Activated CD8-positive, alpha-beta memory T cell treated with anti-CD3 and anti-CD28 coated beads, Interleukin-2, amount 50 U/mL, for 48 hours (primary cell): ENCODE results near the gene SEMA5A.

Experiments
- DNase-seq: peaks from one replicate; pipeline ENCODE4 v3.0.0-alpha.2; 2020

Gene SEMA5A

DNA sequence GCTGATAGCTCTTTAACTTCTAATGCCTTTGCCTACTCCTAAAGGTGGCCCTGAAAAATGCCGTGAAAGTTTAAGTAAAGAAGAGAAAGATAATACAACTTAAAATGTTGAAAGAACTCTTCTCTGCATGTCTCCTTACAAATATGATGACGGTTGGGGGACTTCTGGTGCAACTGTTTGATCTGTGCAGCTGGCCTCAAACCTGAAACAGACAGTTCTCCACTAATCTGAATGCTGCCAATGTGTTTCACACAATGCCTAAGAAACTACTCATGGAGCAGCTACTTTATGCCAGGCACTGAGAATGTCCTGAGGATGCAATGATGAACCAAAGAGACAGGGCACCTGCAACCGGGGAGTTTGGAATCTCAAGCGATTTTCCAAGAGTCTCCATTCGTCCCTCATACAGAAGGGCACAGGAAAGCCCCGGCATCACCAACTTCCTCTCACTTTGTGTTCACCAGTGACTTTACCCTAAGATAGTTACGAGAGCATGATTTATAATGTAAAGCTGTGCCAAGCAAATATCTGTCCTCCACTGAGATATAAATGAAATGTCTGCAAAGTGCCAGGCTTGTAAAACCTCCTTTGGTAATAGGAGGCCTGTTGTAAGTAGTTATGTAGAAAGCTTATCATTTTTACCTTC lies 455.4 kb downstream of the SEMA5A start:
- DNase-seq, result no peak

DNA sequence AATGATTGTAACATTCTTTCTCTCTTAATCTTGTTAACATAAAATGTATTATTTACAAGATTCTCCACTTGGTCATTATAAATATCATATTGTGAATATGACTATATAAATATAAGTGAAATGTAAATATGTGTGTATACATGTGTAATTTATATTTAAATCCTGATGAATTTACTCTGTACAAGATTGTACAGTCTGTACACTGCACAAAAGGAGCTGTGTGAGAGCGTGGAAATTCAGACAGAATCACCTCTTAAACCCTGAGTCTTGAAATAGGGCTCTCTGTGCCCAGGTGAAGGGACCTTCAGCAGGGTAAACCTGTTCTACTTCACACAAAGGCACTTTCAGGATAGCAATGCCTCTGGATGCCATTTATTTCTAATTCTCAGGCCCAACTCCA lies 456.0 kb downstream of the SEMA5A start:
- no peak for DNase-seq

DNA sequence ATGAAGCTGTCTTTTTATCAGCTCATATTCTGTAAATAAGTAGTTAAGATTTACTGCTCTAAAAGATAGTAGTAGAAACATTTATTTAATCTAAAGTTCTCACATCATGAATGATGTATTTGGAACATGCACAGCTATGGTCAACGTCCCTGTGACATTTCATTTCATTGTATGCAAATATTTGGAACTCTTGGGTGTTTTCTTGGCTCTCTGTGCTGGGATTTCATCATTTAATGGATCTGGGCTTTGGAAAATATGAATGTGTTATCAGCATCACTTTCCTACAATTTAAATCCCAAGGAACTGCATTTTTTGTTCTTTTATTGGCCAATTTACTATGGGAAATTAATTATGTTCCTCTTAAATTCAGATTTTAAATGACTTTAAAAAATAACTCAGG lies 462.9 kb downstream of the SEMA5A start:
- no peak for DNase-seq

DNA sequence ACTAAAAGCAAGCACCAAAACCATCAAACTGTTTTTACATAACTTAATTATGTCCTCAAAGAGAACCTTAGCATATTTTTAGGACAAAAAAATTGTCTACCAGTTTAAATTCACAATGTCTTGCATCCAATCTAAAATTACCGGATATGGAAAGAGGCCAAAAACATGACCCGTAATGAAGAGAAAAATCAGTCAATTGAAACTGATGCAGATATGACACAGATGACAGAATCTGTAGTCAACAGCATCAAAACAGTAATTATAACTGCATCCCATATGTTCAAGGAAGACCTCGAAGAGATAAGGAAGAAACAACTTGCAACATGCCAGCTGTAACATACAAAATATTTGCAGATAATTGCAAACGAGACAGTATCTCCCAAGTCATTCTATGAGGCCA lies 473.2 kb downstream of the SEMA5A start:
- DNase-seq, result no peak

DNA sequence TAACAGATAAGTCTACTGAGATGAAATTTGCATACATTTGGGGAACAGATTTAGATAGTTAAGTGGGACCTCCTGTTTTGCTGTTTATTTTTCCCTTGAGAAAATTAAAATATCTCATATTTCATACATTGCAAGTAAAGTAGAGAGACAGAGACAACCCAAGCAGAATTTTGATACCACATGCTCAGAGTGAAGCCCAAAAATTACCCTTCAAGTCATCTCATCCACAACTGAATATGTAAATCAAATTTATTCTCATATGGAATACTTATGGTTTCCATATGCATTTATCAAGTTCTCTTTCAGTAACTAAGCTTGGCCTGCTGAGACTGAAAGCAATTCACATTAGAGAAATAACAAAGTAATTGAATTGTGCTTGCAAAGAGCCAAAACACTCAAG lies 474.4 kb downstream of the SEMA5A start:
- DNase-seq, result no peak

DNA sequence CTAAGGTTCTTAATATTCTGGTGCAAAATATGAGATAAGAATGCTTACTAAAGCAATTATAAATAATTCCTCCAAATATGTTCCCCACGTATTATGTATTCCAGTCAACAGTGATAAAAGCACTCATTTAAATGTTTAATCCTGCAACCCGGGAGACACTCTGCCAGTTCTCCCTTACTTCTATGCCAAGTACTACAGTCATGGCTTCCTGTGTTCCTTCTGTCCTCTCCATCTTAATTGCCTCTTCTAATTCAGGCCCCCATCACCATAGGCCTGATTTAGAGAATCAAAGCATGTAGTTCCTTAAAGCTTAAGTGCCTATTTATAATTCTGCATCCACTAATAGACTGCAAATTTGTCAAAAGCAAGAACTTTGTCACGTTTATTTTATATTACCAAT lies 474.8 kb downstream of the SEMA5A start:
- DNase-seq, result no peak

DNA sequence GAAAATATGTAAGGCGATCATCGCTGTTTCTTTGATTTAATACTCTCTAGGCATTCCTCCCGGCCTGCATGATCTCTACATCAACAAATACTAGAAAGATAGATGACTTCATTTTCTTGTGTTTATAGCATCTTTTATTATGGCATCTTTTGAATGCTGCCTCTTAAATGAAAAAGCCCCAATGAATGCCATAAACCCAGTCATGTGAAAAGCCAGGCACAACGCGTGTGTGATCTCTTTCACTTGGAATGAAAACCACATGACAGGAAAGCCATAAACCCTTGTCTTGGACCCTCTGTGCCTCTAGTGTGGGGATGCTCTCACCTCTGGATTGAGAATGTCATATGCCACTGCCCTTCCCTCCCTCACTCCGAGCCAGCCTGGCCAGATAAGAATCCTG lies 476.2 kb downstream of the SEMA5A start:
- no peak for DNase-seq

DNA sequence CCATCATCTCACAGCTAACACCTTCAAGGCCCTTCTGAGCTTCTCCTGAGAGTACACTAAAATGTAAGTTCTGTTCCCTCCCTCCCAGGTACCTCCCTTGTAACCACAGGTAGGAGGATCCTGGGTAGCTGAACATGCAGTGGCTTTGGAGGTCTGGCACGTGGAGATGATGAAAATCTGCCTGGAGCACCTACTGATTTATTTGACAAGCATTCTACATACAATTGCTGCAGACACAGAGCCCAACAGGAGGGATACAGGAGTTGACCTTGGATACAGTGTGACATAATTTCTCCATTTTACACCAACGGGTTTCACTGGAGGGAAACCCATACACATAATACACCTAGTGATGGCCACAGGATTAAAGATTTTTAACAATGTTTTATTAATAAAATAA lies 478.7 kb downstream of the SEMA5A start:
- no peak for DNase-seq

DNA sequence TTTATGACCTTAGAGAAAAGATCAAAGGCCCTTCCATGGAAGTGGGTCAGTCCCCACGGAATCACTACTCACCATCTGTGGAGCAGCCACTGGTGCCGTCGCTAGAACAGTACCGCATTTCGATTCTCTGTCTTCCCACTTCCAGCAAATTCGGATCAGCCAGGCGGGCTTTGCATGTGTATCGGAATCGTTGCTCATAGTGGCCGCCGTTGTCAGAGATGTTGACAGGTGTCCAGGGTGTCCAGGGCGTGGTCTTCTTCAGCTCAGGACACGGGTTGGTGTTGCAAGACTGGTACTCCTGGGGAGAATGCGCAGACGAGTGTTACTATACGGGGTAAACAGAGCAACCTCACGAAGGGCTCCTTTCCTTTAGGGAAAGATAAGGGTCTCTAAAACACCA lies 479.5 kb downstream of the SEMA5A start:
- no peak for DNase-seq

DNA sequence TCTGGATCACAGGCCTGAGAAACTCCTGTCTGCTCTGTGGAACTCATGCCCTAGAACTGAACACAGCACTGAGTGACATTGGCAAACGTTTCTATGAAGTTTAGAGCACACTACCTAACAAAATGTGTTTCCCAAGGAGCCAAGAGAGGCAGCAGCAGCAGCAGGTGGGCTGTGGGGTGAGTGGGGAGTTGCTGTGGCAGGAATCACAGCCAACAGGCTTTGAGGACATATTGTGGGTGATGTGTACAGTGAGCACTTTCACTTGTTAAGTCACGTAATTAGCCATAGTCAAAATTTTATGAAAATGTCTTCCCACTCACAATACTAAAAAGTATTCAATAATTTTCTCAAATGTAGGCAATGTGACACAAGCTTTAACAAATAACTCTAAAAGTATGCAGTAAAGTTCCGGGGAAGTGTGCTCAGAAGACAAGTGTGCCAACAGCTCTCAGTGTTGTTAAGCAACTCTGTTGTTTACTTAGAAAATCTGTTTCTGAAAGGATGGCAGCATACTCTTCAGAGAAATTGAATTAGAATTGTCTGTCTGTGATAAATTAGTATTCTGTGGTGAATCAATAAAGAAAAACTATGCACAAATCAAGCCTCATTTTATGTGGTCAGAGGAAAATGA lies 482.1 kb downstream of the SEMA5A start:
- DNase-seq, result no peak

DNA sequence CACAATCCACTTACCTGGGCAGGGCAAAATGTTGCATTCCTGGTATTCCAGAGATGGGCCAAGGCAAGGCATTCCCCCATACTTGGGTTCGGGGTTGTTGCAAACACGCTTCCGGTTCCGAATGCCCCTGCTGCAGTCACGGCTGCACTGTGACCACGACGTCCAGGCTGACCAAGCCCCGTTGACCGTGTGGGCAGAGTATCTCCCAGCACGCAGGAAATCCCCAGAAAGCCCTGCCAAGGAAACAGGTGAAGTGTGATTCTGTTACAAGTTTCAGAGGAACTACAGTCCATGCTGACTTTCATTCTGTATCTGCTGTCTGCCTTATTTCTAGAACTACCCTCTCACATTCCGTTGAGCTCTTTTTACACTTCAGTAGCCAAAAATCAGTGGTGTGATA lies 483.0 kb downstream of the SEMA5A start:
- DNase-seq, result no peak

DNA sequence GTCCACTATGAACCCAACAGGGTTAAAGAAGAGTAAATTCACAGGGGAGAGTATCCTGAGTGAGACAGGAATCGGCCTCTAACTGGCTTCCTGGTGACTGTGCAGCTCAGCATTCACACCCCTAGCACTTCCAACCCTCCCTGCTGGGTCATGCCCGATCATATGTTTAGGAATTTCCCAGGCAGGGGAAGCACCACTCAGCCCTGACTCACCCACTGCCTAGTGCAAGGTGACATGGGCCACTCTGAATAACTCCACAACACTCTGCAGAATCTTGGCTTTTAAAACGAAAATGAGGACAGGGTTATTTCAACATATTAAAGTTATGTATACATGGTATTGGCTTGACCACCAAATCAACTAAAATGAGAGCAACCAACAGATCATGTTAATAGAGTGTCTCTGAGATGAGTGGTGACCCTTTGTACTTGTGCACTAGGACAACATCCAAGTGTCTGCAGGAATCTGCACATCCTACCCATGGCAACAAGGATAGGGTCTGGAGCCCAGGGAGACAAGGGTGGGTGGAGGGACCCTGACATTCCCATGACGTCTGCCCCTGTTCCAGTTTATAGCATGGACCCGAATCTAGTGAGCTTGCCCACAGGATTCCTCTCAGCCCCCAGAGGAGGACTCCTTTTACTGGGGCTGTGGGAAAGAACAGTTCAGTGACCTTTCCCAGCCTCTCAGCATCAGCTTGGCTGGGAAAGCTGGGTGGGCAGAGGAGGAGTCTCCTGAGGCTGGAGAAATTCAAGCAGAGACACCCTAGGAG lies 485.8 kb downstream of the SEMA5A start:
- no peak for DNase-seq

DNA sequence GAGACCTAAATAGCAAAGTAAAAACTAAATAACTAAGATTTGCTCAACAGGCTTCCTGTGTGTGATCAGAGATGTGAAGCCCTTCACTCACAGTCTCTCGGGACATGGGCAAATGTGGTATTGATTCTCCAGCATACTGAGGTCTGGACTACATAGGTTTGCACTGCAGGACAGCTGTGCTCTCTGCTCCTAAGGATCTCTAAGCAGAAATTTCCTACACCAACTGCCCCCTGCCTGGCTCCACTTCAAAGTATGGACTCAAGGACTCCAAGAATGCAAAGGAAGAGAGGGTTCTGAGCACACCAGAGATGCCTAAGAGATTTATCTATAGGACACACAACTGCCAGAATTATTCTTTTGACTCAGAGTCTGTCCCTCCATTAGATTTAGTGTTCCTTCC lies 487.2 kb downstream of the SEMA5A start:
- DNase-seq, result no peak

DNA sequence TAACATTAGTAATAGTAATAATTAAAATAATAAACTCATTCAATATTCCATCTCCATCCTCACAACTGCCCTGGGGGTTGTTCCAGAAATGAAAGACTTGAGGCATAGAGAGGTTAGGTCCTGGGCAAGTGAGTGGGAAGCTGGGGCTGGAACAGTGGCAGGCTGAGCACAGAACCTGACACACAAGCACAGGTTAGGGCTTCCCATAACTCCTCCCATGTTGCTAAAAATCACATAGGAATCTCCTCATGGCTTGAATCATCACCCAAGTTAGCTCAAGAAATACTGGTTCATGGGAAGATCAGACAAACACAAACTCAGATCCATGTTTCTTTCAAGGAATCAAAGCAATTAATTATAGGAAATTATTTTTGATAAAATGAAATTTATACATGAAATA lies 487.7 kb downstream of the SEMA5A start:
- no peak for DNase-seq

DNA sequence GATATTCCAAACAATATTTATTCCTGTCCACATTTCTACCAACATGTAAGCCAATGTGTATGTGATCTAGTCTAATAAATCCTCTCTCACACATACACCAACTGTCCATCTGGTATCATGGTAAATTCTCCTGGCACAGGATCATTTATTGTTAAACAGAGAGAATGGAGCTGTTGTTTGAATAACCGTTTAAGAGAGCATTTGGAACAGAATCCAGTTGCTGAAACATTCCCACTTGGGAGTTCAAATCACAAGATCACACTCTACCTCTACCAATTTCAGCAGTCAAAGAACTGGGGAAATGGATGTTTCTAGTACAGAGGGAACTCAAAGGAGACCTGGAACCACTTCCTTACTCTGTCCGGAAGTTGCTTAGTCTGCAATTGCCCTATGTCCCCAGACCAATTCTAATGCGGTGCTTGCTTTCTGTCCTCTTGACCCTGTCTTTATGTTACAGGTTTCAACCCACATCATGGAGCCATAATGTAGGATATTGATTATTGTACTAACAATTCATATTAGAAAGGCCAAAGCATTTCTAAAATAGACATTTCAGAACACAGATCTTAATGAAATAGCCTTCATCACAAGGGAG lies 488.4 kb downstream of the SEMA5A start:
- no peak for DNase-seq

DNA sequence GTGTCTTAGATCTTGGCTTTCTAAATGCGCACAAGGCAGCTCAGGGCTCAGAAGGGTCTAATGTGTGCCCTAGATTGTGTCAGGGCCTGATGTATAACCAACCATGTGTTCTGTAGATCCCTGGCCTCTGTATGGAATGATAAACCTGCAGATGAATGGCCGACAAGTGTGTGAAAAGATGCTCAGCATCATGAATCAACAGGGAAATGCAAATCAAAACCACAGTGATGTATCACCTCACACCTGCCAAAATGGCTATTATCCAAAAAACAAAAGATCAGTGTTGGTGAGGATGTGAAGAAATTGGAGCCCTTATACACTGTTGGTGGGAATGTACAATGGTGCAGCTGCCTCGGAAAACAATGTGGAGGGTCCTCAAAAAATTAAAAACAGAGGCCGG lies 489.8 kb downstream of the SEMA5A start:
- no peak for DNase-seq

DNA sequence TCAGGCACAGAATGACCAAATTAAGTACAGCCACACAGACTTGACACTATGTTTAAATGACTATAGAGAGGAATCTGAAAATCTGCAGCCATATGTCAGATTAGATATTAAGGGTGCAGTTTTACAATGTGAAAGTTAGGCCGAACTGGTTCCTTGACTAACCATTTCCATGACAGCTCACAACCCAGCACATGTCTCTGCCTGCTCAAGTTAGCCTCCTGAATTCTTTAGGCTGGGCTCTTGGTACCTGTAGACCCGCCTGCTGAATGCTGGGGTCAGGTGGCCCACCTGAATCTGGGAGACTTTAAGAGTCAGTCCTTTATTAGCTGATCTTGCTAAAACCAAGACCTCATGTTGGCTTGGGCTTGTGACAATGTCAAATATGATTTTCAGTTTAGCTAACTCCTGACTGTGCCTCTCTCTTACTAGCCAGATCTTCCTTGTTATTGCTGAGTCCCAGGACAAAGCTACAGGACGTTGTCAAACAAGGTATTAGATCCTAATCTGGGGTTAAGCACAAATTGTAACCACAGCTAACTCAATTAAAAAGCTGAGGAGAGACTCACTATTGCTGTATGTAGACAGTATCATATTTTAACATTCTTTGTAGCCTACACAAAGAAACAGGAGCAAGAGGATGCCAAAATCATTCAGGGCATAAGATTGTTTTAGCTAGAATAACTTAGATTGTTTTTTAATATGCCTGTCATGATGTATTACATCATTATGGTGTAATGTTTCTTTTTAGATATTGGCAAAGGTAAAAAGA lies 490.9 kb downstream of the SEMA5A start:
- no peak for DNase-seq

DNA sequence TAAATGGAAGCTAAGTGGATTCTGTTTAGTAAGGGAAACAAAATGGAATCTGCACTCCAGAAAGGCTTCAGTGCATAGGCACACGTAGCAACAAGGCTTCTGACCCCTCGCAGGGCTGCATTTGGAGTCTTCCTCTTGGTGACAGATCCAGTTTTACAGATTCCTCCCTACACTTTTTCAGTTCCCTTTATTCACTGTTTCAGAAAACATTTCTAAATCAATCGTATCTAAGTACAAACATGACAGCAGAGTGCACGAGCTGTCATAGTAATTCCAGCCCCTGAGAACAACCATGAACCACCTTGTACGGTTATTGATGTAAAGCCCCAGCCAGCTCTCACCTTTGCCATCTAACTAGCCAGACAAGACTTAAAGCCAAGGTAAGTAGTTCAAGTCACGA lies 491.6 kb downstream of the SEMA5A start:
- DNase-seq, result no peak

DNA sequence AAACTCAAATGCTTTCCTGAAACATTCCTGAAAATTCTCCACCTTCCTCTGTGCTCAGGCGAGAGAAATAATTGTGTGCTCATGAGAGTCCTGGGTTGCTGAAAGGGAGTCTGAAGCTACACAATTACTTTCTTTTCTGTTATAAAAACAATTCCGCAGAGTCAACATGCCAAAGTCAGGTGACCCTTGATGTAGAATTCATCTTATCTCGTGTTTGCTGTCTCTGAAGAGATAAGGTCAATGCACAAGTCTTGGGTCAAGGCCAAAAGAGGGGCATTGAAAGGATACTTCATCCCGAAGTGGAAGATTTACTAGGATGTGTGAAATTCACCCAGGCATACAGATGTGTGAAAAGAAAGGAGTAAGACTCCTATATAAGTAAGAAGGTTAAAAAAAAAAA lies 493.5 kb downstream of the SEMA5A start:
- DNase-seq, result no peak

DNA sequence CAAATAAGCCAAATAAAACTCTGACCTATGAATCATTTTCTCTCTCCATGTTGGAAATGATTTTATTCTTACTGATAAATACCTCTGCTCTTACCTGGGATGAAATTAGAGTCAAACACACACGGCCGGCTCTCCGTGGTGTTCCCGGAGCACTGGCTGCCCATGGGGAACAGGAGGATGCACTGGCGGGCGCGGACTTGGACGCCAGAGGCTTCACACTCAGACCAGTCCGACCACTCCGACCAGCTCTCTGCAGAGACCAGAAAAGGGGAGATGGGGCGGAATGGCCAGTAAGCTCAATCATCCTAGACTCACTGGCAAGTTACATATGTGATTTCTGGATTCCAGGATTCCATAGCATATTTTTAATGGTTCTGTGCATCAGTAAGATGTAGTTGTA lies 494.1 kb downstream of the SEMA5A start:
- no peak for DNase-seq

DNA sequence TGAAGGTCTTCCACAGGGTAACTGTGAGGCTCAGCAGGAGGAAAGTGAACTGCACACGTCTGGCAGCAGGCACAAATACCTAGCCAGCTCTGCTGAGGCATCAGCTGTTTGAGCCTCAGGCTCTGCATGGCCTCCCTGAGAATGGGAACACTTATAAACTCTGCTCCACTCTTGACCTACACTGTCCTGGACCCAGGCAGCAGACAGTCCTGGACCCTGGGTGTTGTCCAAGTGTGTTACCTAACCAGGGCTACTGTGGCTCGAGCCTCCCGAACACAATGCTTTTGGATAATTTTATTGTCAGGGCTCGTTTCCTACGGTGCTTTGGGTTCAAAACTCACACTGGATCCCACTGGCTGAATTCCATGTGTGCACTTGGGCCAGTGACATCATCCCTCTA lies 497.9 kb downstream of the SEMA5A start:
- DNase-seq, result no peak

DNA sequence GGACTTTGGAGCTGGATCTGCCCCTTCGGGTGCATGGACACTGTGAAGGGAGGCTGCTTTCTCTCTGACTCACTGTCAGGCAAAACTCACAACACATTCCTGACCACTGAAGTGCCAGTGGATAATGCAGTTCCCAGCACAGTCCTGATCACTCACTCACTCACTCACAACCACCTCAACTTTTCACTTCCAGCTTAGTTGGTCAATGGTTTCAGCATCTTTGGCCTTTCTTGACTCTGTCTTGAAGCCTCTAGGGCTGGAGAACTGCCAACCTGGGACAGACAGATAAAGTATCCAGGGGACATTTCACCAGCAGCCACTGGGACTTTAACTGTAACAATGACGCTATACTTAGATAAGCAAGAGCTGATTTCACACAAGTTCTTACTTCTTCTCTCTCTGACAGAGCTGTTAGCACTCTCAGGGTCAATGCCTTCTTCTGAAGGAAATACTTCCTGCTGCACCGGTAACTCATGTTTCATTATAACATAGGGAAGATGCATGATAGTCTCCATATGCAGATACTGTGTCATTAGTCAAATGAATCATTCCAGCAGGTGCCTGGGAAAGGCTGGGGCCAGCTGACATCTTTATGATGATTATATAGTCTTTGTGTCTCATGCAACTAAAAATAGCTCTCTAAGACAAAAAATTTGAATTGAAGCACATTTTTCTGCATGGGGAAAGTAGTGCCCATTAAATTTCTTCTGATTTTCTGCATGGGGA lies 499.0 kb downstream of the SEMA5A start:
- DNase-seq, result no peak

DNA sequence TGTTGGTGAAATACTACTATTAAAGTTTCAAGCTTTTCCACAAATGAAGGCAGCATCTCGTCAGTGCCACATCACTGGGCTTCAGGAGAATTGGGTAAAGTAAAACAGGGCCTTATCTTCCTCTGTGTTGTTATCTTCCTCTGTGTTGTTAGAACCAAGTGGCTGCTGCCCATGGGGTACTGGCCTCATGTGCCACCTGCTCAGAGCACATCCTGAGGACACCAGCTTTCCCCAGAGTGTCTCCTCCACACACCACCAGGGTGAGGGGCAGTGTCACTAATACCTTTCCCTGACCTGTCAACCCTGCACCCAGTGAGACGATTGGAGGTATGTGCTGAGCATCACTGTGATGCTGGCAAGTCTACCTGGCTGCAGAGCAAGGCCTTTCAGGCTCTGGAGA lies 499.9 kb downstream of the SEMA5A start:
- no peak for DNase-seq
